Stimulated activated CD4-positive, alpha-beta T cell treated with anti-CD3 and anti-CD28 coated beads, Interleukin-4, amount 100 ng/mL, for 4 hours (primary cell): ENCODE measurements around the gene TRAK2.
"Not testable (repeated sequence)": the region's sequence is repeated elsewhere in the genome, so short reads cannot be mapped to it uniquely, and the experiment has no call there.

ENCODE experiments used
- DNase-seq, 2 experiments: peaks; one replicate each; pipeline ENCODE4 v3.0.0-alpha.2; 2020

The TRAK2 gene

DNA sequence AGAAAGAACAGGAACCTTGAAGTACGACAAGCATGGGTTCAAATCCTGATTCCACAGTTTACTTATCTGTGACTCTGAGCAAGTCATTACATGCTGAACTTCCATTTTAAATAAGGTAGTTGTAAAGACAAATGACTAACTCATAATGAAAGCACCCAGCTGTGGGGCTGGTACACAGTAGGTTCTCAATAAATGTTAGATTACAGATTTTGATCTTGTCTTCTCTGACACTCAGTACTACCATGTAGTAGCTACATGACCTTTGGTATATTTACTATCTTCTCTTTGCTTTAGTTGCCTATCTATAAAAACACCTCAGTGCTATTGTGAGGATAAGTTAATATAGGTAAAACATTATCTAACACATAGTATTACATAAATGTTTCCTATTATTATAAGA, 3.2 kb downstream of the TRAK2 start:
- DNase-seq, result no peak

DNA sequence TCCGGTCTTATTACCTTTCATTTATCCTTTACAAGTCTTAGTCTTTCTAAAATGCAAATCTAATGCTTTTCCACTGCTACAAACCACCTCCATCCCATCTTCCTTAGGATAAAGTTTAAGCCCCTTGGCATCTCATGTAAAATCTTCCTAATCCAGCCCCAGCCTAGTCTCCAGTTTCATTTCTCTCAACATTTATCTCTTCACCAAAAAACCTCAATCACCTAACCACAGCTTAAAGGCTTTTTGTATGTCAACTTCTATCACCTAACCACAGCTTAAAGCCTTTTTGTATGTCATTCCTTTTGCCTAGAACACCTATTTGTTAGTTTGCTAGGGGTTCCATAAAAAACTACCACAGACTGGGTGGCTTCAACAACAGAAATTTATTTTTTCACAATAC, 4.2 kb downstream of the TRAK2 start:
- no peak for DNase-seq

DNA sequence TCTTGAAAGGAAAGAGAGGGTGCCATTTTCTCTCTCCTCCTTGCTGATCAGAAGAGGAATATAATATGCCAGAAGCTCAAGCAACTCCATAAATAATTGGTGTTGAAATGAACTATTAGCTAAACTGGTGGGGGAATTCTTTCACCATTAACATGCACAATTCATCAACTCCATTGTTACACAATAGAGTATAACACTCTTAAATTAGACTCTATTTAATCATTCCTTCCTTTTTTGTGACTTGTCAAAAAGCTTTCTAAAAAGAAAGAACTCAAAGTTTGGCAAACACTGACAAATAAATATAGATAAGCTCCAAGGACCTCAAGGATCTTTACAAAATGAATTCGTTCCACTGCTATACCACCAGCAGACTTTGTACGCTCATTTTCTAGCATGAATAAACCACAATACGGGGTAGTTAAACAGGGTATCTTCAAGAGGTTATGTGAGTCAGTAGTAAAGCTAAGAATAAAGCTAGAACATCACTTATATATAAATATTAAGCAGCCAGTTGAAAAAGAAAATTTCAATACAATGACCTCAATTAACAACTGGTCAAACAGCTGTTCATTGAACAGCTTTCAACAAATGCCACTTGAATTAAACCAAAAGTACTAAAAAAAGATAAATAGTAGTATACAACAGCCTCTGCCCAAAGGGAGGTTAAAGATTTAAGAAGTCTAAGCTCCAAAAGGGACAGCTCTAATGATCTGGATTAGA, 6.4 kb downstream of the TRAK2 start:
- DNase-seq, result no peak

DNA sequence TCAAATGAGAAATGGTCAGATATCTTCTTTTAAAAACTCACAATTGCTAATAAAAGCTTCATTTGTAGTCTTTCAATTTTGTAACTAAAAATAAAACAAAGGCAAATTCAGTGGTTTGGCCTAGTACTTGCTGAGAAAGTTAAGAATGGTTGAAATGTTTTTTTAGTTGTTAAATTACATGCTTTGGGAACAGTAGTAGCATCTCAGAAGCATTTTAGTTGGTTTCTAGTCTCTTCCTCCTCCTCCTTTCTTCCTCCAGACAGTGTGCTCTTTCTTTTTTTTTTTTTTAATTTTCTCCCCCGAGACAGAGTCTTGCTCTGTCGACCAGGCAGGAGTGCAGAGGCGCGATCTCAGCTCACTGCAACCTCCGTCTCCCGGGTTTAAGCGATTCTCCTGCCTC, 9.8 kb downstream of the TRAK2 start:
- DNase-seq, result no peak

DNA sequence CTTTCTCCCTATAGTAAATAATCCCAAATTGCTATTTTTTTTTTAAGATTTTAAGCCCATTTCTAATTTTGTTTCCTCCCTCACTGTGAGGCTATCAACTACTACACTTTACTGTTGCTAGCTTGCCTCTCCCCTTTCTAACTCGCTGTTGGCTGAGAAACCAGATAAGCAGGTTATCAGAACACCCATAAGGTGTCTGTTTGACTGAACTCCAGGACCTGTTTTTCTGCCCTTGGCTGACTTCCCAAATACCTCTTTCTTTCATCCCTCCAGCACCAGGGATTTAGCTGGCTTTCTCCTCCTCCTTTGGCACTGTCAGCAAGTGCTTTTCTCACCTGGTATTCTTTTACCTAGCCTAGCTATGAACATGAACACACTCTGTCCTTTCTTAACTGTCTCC, 11.1 kb downstream of the TRAK2 start:
- DNase-seq, result no peak

DNA sequence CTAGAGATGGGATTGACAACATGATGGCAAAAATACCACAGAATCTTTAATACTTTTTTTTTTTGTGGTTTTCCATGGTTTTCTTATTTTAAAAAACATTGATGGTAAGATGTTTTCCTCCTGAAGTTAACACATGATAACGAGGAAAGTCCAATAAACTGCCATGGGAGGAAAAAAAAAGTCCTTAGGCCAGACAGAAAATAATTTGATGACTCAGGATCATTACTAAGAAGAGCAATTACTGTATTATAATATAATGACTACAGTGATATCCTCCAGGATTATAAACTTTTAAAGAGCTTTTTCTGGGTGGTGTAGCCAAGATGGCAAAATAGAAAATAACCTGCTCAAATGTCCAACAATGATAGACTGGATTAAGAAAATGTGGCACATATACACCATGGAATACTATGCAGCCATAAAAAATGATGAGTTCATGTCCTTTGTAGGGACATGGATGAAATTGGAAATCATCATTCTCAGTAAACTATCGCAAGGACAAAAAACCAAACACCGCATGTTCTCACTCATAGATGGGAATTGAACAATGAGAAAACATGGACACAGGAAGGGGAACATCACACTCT, 11.8 kb downstream of the TRAK2 start:
- DNase-seq, result not testable (repeated sequence)

DNA sequence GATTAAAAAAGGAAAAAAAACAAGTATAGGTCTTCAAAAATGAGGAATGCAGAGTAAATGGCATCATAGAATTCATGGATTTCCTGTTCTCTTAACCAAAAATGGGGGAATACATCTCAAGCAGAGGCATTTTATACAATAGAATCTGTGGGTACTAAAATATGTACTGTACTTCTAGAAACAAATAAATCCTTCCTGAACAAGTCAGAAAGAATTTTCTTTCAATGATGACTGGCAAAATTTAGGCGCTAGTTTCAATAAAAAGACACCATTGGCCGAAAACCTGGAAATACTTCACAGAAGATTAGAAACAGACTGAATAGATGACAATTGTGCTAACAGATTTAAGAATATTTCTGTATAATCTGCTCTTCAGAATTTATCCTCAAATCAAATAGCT, 15.1 kb downstream of the TRAK2 start:
- DNase-seq, result no peak

DNA sequence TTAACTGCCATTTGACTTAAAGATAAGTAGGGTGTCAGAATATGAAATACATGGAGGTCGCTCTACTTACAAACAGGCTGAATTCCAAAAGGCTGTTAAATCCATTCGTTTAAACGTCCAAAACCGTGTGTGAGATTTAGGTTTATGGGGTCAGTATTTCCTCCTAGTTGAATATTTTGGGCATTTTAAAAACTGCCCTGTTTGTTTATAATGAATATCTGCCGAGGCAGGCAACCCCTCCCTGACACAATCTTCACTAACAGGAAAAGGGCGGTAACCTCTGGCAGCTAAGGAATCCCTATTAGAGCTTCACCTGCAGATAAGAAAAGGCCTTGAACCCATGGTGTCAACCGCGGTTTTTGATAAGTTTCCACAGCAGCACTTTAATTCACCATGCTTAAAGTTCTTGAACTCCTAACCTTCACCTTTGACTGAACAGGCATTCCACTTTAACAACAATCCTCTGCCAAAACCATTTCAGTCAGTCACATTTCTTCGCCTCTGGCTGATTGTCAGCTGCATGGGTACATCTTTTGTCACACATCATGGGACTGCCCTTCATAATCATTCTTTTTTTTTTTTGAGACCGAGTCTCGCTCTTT, 17.8 kb downstream of the TRAK2 start:
- DNase-seq, result no peak

DNA sequence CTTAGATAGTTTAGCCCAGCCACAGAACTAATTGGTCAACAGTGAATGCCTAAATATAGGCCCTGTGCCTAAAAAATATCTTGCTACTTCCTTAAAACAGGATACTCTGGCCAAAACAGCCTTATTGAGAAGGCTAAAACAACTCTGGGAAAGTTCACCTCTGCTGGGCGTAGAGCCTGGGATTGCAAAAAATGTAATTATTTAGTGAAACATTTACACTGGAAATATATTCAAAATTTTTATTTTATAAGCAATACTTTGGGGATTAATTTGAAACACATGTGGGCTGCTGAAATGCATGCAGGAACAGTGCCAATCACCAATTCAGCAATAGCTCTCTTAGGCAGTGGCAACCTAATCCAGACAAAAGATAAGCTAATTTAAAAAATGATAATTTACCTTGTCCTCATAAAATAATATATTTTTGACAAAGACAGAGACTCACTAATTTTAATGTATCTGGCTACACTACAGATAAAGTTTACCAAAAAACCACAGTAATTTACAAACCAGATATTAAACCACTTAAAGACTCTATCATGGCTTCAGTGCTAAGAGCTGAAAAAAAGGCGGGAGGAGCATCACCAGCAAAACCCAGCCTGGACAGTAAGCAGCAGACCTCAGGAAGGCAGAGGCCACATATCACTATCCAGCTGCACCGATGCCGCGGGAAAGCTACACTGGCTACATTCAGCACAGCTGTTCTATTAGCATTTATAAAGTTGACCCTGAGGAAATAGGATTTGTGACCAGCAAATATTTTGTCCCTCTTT, 18.5 kb downstream of the TRAK2 start:
- no peak for DNase-seq

DNA sequence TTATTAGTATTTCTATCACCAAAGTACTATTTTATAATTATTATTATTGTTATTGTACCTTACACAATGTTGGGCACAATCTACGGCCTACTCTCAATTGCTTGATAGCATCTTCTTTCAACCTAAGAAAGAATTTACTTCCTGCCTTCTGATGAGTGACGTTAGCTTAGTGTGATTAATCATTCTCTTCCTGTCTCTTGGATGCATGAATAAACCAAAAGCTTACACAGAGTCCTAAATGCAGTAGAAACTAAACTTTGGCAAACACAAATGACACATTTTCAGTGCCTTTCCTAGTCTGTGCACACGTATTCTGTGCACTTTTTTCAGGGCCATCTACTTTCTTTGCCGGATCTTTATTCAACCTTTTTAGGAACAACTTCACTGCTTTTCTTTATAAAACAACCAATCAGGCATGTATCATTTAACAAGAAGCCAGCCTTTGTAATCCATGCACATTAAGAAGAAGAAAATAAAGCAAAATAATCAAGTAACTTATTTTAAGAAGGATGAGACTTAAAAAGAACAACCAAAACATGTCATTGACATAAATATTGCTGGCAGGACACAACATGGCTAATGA, 19.1 kb downstream of the TRAK2 start:
- DNase-seq, result no peak

DNA sequence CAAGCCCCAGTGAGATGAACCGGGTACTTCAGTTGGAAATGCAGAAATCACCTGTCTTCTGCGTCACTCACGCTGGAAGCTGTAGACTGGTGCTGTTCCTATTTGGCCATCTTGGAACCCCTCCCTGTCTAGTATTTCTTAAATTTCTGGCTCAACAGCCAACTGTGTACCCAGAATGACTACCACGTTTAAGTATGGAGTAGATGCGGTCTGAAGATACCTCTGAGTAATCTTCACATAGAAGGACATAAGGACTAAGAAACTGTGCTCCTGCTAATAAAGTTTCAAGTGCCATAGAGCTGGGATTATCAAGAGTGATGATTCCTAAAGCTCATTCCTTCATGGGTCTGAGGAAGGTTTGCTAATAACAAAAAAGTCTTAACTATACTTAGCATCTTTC, 20.4 kb downstream of the TRAK2 start:
- no peak for DNase-seq

DNA sequence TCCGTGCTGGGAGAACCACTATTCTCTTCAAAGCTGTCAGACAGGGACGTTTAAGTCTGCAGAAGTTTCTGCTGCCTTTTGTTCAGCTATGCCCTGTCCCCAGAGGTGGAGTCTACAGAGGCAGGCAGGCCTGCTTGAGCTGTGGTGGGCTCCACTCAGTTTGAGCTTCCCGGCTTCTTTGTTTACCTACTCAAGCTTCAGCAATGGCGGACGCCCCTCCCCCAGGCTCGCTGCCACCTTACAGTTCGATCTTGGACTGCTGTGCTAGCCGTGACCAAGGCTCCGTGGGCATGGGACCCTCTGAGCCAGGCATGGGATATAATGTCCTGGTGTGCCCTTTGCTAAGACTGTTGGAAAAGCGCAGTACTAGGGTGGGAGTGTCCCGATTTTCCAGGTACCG, 20.9 kb downstream of the TRAK2 start:
- not testable (repeated sequence) for DNase-seq

DNA sequence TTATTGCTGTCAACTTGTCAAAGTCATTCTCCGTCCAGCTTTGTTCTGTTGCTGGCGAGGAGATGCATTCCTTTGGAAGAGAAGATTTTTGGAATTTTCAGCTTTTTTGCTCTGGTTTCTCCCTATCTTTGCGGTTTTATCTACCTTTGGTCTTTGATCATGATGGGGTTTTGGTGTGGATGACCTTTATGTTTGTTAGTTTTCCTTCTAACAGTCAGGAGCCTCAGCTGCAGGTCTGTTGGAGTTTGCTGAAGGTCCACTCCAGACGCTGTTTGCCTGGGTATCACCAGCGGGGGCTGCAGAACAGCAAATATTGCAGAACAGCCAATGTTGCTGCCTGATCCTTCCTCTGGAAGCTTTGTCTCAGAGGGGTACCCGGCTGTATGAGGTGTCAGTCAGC, 21.4 kb downstream of the TRAK2 start:
- DNase-seq, result not testable (repeated sequence)

DNA sequence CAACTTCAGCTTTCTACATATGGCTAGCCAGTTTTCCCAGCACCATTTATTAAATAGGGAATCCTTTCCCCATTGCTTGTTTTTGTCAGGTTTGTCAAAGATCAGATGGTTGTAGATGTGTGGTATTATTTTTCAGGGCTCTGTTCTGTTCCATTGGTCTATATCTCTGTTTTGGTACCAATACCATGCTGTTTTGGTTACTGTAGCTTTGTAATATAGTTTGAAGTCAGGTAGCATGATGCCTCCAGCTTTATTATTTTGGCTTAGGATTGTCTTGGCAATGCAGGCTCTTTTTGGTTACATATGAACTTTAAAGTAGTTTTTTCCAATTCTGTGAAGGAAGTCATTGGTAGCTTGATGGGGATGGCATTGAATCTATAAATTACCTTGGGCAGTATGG, 22.9 kb downstream of the TRAK2 start:
- not testable (repeated sequence) for DNase-seq

DNA sequence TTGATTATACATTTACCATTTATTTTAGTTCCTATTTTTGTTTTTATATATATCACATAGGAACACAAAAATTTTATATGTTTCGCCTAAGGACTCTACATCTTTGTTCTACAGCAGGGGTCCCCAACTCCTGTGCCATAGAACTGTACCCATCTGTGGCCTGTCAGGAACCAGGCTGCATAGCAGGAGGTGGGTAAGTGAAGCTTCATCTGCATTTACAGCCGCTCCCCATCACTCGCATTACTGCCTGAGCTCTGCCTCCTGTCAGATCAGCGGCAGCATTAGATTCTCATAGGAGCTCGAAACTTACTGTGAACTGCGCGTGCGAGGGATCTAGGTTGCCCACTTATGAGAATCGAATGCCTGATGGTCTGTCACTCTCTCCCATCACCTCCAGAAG, 25.3 kb downstream of the TRAK2 start:
- DNase-seq, result no peak

DNA sequence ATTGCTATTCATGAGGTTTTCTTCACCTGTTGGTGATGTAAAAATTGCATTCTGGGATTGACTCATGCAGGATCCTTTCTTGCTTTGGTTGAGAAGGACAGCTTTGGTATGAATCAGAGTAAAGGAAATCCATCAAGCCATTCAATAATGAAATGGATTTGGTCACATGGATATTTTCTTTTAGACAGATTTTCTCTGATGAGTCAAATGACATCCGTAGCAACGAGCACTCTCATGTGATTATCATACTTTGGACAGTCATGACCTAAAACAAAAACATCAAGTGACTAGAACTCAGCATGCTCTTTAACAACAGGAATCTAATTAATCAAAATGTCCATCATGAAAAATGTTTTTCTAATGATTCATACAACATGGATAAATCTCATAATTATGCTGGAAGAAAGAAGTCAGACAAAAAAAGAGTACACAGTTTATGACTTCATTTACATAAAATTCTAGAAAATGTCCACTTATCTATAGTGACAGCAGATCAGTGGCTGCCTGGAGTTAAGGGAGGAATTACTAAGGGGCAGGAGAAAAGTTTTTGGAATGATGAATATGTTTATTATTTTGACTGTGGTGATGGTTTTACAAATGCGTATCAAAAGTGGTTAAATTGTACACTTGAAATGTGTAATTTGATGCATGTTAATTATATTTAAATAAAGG, 30.7 kb downstream of the TRAK2 start:
- no peak for DNase-seq

DNA sequence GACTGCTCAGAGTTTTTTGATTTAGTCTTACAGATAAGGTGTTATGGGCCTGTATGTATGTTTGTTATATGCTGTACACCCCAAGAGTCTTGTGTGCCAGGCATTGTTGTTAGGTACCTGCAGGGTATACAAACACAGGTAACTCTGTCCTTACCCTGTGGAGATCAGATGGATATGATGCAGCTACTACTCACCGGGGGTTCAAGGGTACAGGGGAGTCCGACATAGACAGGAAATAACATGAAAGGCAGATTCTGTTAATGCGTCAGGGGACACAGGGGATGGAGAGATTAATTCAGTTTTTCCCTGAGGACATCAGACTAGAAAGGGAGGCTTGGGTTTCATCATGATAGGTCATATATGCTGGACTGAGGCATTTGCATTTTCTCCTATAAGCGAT, 31.3 kb downstream of the TRAK2 start:
- DNase-seq, result no peak

DNA sequence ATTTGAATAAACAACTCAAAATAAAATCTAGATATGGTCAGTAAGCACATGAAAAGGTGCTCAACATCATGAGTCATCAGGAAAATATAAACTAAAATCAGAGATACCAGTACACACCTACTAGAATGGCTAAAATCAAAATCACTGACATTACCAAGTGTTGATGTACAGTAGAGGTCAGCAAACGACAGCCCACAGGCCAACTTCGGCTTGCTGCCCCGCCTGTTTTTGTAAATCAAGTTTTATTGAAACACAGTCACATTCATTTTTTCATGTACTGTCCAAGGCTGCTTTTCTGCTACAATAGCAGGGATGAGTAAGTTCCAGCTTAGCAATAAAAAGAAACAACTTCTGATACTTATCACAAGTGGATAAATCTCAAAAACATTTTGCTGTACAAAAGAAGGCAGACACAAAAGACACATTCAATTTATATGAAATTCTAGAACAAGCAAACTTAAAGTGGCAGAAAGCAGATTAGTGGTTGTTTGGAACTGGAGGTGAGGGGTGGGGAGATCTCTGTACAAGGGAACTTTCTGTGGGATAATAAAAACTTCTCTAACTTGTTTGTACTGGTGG, 32.1 kb downstream of the TRAK2 start:
- no peak for DNase-seq

DNA sequence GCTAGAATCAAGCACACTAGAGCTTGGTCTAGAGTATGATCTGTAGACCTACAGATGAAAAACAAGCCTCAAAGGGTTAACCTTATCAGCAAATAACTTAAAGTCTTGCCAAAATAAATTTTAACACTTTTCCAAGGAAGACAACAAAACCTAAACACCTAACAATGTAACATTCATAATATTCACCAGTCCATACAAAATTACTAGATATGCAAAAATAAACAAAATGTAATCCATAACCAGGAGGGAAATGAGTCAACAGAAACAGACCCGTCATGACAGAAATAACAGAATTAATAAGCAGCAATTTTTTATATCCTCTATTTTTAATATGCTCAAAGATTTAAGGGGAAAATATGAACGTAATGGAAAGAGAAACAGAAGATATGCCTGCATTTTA, 36.1 kb downstream of the TRAK2 start:
- DNase-seq, result no peak

DNA sequence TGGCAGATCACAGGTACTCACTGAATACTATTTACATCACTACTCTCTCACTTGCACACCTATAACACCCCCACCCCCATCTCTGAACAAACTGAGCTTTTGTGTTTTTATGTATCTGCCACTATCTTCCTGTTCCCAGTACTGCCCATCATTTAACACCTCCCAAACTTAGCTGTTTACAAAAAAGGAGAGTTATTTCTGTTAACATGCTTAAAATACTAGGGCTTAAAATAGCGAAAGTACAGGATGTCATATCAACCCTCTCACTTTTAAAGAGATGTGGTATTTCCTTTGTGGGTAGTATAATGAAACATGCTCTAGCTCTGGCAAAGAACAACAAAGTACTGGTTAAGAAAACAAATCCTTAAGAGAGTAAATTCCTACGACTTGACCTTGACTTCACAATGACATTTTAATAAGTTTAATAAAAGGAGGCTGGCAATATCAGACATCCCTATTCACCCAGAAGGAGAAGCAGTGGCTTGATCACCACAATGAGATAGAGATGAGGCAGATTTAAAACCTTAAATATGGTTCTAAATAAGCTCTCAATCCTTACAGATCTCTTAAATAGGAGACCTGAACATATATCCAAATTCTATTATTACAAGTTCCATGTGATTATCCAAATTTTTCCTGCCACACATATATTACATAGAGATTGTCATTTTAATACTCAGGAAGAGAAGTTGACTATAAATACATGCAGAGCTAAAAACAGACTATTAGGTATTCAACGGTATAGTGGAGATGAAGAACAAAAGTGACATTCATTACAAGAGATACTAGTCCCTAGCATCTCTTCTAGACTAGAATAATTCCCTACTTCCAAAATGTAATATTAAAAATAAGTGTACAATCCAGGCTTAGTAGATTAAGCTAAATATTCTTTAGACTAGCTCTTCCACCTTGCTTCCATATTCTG, 36.9 kb downstream of the TRAK2 start:
- DNase-seq, result no peak

DNA sequence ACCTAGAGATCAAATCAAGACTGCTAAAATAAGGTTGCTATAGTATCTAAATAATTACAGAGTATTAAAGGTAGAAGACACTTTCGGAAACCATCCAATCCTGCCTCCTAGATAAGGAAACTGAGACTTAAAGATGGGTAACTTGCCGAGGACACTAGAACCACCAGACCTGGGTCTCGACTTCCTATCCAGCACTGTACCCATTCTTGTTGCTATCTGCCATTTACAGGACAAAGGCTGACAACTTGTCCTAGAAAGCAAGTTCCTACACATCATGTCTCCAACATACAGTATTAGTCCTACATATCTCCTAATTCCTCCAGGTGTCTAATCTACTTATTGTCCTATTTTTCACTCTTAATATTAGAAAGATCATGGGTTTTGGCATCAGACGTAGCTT, 37.7 kb downstream of the TRAK2 start:
- DNase-seq, result no peak
